Measurements from ENCODE around the gene BEND4. TPM values are rescaled to one million over a fixed set of nuclear protein-coding genes. Genes with fewer than 3 reads are reported as not detected.
"Not testable (repeated sequence)": the region's sequence is repeated elsewhere in the genome, so short reads cannot be mapped to it uniquely, and the experiment has no call there.

BEND4 gene
- 0.18 TPM for total RNA-seq

DNA sequence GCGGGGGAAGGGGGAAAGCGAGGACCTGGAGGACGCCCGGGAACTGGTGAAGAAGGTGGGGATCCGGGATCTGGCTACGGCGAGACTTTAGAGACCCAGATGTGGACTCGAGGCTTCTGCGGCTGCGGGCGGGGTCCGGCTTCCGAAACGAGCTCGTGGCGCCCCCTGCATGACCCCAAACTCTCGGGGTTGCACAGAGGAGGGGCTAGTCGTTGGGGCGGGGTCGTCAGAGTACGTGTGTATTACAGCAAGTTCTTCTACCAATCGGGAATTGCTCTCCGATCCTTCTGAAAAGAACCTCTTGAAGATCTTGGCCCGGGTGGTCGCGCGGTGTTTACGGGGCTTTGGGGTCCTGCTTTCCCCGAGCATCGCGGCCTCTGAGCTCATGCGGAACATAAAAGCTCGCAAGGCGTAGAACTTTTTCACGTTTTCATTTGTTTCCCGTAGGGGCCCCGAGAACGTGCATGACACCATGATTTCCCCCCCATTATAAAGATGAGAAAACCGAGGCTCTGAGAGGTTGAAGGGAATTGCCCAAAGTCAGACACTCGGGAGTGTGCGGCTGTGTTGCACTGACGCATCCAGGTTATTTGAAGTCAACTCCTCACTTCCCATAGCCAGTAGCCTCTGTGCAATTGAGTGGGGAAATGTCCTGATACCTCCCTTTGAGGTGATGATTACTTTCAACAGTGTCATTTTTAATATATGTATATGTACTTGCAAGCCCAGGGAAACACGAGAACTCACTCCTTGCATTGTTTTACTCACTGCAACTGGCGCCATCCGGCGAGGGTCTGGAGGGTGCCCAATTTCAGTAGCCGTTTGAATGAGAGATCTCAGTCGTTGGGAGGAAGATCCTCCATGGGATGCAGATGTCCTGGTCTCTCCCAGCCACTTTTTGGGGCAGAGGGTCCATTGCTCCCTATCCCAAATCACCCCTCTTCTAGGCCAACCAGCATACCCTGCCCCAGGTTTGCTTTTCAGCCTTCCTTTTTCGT lies at the start of gene BEND4:
Gene BEND4 (minus strand): TSS at position 149 of the 998 bp plus-strand sequence. CDS start 512 bp downstream, outside the sequence.
- DNase-seq (ENCODE audit: low spot score), result no peak

- DNase-seq (ENCODE audit: low spot score), result no peak
Measured at GRCh38 chr4:42197341-42197740, 44.9 kb upstream of the BEND4 start.

GRCh38 chr4:42172921-42173320 lies 20.5 kb upstream of the BEND4 start:
- DNase-seq (ENCODE audit: low spot score), result no peak

DNA sequence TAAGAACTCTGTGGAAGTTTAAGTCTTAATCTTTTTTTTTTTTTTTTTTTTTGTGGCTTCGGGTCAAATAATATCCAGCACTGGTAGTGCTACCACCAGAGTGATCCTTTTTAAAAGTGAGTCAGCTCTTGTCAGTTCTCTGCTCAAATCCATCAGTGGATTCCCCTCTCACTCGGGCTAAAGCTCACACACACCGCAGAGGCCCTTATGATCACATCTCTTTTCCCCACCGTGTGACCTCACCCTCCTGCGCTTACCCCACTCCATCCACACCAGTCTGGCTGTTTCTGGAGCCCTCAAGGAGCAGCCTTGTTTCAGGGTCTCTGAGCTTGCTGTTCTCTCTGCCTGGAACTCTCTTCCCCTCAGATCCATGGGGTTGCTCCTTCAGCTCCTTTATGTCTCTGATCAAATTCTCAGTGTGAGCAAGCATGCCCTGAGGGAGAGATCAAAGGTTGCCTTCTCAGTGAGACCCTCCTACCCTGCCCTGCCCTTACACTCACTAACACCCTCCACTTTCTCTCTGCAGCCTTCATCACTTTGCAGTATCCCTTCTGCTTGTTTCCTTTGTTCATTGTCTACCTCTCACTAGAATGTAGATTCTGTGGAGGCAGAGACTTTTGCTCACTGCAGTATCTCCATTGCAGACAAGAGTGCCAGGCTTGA lies 19.8 kb upstream of the BEND4 start:
- no peak for DNase-seq (ENCODE audit: low spot score)

DNA sequence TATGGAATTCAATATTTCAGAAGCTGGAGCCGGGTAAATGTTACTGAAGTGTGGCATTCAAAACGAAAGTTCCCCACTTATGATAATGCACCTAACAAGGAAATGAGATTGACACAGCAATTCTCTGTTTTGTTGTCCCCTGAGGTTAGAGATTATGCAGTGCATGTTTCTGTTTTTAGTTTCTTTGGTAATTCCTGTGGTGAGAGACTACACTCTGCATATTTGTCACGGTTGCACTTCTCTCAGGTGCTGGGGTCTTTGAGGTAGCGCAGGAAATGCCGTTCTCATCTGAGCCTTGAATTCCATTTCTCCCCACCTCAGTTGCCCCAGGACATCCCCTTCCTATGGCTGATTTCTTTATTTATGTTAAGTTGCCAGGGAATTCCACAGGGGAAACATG lies 15.3 kb upstream of the BEND4 start:
- DNase-seq (ENCODE audit: low spot score), result no peak

DNA sequence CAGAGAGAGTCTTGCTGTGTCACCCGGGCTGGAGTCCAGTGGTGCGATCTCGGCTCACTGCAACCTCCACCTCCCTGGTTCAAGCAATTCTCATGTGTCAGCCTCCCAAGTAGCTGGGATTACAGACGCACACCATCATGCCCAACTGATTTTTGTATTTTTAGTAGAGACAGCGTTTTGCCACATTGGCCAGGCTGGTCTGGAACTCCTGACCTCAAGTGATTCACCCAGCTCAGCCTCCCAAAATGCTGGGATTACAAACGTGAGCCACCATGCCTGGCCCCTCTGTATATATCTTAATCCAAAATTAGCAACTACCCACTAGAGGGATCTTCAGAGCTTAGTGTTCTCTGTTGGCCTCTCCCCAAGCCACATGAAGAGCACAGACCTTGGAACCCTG lies 13.7 kb upstream of the BEND4 start:
- not testable (repeated sequence) for DNase-seq (ENCODE audit: low spot score)

DNA sequence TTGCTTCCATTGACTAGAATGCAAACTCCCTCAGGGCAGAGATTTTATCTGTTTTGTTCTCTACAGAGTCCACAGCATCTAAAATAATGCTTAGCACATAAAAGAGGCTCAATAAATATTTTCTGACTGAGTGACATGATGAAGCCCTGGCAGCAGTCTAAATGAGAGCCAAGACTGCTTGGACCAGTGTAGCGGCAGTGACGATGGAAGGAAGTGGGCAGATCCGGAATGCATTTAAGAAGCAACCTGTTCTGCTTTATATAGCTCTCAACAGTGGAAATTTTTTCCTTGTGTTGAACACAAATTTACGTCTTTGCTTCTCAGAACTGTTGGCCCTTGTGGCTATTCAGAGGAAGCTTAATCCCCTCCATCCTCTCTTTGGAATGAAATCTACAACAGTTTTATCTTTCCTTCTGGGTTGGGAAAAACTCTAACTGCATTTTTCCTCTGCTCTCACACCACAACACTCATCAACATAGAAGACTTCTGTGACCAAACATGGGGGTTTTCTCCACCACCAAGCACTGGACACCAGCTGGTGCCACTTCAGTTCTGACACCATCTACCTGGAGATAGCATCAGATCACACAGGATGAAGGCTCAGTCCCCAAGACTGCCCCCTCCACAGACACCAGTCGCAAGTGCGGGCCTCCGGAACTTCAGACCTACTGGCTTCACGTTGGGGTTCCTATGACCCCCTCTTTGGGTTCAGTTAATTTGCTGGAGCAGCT lies 7.0 kb upstream of the BEND4 start:
- no peak for DNase-seq (ENCODE audit: low spot score)

DNA sequence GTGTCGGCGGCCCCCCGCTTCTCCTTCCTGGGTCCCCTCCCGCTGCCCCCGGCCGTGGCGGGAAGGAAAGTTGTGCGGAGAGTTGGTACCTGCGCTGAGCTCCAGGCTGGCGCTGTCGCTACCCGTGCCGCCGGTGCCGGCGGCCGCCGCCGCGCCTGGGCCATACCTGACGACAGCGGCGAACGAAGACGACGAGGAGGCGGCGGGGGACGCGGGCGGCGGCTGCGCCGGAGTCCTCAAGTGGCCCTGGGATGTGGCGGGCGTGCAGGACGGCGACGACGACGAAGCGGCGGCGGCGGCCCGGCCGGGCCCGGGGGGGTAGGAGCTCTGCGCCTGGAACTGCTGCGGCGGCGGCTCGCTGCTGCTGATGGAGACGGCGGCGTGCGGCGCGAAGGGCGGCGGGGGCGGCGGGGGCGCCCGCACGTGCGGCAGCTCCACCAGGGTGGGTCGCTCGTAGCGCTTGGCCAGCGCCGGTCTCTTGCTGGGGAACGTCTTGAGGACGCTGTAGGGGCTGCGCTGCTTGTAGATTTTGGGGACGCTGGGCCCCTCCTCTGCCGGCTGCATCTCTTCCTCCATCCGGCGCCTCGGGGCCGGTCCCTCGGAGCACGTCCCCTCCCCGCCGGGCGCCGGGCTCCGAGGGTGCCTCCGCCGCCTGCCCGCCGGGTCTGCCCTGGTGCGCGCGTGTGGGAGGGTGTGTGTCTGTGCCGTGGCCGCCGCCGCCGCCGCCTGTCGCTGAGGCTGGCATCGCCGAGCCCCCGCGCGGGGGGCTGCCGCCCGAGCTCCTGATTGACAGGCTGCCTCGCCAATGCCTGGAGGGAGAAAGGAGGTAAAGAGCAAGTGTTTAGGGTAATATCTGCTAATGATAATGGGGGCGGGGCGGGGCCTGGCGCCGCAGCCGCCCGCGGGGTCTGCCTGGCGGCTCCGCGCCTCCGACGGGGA lies 618 bp downstream of the BEND4 start:
- no peak for DNase-seq (ENCODE audit: low spot score)

GRCh38 chr4:42150653-42151567 lies 1.5 kb downstream of the BEND4 start:
- no peak for DNase-seq (ENCODE audit: low spot score)

GRCh38 chr4:42149004-42149403 lies 3.5 kb downstream of the BEND4 start:
- no peak for DNase-seq (ENCODE audit: low spot score)

- no peak for DNase-seq (ENCODE audit: low spot score)
Measured at GRCh38 chr4:42148425-42148824, 4.0 kb downstream of the BEND4 start.

DNA sequence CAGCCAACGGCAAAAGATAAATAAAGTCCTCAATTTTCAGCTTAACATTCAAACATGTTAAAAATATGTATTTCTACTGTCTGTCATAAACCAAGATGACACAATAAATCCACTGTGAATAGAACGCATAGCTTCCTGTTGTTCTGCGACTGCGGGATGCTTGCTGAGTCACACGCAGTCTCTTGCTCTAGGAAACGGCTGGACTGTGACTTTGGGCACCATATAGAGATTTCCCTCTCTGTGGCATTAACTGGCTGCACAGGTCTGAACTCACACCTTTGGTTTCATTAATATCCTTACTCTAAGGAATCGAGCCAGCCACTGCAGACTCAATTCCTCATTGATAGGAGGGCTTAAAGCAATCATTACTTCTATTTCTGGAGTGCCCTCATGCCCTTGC lies 8.4 kb downstream of the BEND4 start:
- no peak for DNase-seq (ENCODE audit: low spot score)

- no peak for DNase-seq (ENCODE audit: low spot score)
Measured at GRCh38 chr4:42142591-42142990, 9.9 kb downstream of the BEND4 start.

DNA sequence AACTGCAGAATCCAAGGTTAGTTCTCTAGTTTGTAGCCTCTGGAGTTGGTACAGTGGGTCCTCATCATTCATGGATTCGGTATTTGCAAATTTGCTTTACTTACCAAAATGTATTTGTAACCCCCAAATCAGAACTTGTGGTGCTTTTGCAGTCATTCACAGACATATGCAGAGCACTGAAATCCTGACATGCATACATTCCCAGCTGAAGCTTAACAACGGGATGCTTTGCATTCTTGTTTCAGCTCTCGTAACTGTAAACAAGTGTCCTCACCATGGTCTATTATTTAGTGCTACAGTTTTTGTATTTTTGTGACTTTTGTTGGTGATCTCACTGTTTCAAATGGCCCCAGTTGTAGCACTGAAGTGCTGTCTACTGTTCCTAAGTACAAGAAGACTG lies 16.1 kb downstream of the BEND4 start:
- DNase-seq (ENCODE audit: low spot score), result no peak

GRCh38 chr4:42133006-42133405 lies 19.4 kb downstream of the BEND4 start:
- no peak for DNase-seq (ENCODE audit: low spot score)

DNA sequence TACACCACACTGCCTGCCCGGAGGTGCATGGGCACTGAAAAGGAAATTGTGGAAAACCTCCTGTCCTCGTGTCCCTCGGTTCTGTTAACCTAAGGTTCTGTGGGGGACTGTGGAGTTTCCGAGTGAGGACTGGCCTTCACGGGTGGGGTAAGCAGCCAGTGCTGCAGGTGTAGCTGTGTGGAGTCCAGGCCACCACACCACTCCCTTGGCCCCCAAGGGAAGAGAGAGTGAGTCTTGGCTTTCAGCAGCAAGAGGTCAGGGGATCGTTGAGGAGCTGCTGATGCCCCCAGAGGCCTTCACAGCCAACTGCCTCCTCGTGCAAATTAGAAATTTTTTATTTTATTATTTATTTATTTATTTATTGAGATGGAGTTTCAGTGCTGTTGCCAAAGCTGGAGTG lies 20.4 kb downstream of the BEND4 start:
- DNase-seq (ENCODE audit: low spot score), result no peak

GRCh38 chr4:42123071-42123644 lies 29.3 kb downstream of the BEND4 start:
- DNase-seq (ENCODE audit: low spot score), result no peak

DNA sequence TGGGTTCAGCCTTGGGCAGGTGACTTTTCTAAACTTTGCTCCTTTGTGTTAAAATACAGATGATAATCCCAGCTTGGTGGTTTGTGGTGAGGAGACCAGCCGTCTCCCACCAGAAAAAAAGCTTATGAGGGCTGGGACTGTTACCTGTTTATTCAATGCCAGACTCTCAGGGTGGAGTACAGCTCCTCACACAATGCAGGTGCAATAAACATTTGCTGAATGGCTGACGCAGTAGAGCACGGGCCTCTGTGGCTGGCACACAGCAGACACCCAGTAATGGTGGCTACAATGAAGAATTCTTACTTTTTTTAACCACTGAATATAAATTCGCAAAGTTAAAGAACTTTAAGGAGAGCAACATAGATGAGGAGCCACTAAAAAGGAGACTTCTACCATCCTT lies 30.2 kb downstream of the BEND4 start:
- no peak for DNase-seq (ENCODE audit: low spot score)

DNA sequence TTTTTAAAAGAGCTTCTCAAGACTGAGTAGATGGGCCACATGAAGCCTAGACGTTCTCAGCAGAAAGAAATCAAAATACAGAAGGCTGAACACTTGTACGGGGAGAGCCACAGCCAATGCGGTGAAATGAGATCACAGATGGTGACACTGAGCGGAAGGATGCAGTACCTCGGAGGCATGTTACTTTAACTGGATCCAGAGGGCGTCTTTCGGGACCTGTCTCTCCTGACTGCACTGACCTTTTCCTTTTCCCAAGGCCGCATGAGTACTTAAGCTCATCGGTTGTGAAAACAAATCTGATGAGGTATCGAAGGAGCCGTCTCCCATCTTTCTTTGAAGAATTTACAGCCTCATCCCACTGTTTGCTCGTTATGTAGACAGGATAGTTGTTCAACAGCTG lies 32.6 kb downstream of the BEND4 start:
- no peak for DNase-seq (ENCODE audit: low spot score)

DNA sequence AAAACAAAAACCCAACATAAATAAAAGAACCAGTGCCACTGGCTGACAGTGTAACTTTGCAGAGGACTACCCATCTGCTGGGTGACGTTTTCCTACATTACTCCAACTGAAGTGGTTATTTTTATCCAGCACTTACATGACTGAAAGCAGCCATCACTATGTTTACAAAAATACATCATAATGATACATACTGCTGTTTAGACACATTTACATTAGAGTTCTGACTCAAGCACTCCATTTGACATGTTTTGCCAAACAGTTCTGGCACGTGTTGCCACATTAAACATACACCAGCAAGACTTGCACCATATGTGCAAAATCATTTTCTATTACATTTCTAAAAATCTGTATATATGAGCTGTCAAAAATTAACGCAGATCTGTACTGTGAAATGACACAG lies 39.6 kb downstream of the BEND4 start:
- no peak for DNase-seq (ENCODE audit: low spot score)
